Measurements from ENCODE around the gene MRPS7. TPM values are rescaled to one million over a fixed set of nuclear protein-coding genes. Genes with fewer than 3 reads are reported as not detected.

MRPS7 gene
- total and polyA plus RNA-seq, 9 of the 15 experiments (the other 6 are each of a cell fraction or from before 2014, with no cell fraction given), result 107 to 244 (median 132) TPM

- TF ChIP-seq, protein P1, sequence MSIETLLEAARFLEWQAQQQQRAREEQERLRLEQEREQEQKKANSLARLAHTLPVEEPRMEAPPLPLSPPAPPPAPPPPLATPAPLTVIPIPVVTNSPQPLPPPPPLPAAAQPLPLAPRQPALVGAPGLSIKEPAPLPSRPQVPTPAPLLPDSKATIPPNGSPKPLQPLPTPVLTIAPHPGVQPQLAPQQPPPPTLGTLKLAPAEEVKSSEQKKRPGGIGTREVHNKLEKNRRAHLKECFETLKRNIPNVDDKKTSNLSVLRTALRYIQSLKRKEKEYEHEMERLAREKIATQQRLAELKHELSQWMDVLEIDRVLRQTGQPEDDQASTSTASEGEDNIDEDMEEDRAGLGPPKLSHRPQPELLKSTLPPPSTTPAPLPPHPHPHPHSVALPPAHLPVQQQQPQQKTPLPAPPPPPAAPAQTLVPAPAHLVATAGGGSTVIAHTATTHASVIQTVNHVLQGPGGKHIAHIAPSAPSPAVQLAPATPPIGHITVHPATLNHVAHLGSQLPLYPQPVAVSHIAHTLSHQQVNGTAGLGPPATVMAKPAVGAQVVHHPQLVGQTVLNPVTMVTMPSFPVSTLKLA (conservative IDR thresholded peaks at IDR 0.05), result peak in 1 of 2 experiments; percentile 77; a peak in 3 of 4 replicates
- TF ChIP-seq RBM25 (IDR thresholded peaks at IDR 0.05; ENCODE audit: low read depth, low read length, severe bottlenecking), result peak; percentile 50
- no peak for TF ChIP-seq ZNF239 (CRISPR knock-in tag; IDR thresholded peaks at IDR 0.05)
- TF ChIP-seq SMARCA5 (IDR thresholded peaks at IDR 0.05), result no peak
- no peak for TF ChIP-seq JUNB (CRISPR knock-in tag; conservative IDR thresholded peaks at IDR 0.05)
- TF ChIP-seq BDP1 (IDR thresholded peaks at IDR 0.05; ENCODE audit: insufficient read depth, insufficient read length), result no peak
- TF ChIP-seq ZNF717 (CRISPR knock-in tag; IDR thresholded peaks at IDR 0.05), result no peak
- no peak for TF ChIP-seq TEAD2 (tag; IDR thresholded peaks at IDR 0.05)
- TF ChIP-seq USF2 (CRISPR knock-in tag; IDR thresholded peaks at IDR 0.05), result no peak
- TF ChIP-seq TBP (optimal IDR thresholded peaks at IDR 0.05; ENCODE audit: low read depth, low read length), result peak; percentile 39
- TF ChIP-seq KDM4B (IDR thresholded peaks at IDR 0.05; ENCODE audit: borderline replicate concordance in 2 of 2, low read depth in 1 of 2), result no peak
- TF ChIP-seq PTBP1 (IDR thresholded peaks at IDR 0.05; ENCODE audit: low read depth, low read length), result no peak
- TF ChIP-seq TCF3 (CRISPR knock-in tag; IDR thresholded peaks at IDR 0.05), result no peak
- TF ChIP-seq, protein P2, sequence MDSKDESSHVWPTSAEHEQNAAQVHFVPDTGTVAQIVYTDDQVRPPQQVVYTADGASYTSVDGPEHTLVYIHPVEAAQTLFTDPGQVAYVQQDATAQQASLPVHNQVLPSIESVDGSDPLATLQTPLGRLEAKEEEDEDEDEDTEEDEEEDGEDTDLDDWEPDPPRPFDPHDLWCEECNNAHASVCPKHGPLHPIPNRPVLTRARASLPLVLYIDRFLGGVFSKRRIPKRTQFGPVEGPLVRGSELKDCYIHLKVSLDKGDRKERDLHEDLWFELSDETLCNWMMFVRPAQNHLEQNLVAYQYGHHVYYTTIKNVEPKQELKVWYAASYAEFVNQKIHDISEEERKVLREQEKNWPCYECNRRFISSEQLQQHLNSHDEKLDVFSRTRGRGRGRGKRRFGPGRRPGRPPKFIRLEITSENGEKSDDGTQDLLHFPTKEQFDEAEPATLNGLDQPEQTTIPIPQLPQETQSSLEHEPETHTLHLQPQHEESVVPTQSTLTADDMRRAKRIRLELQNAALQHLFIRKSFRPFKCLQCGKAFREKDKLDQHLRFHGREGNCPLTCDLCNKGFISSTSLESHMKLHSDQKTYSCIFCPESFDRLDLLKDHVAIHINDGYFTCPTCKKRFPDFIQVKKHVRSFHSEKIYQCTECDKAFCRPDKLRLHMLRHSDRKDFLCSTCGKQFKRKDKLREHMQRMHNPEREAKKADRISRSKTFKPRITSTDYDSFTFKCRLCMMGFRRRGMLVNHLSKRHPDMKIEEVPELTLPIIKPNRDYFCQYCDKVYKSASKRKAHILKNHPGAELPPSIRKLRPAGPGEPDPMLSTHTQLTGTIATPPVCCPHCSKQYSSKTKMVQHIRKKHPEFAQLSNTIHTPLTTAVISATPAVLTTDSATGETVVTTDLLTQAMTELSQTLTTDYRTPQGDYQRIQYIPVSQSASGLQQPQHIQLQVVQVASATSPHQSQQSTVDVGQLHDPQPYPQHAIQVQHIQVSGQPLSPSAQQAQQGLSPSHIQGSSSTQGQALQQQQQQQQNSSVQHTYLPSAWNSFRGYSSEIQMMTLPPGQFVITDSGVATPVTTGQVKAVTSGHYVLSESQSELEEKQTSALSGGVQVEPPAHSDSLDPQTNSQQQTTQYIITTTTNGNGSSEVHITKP (IDR thresholded peaks at IDR 0.05; ENCODE audit: partially characterized antibody), result no peak
- TF ChIP-seq LCOR (CRISPR knock-in tag; IDR thresholded peaks at IDR 0.05), result 0 out of 2 replicates have a peak, but pooled peaks have one; percentile 44
- TF ChIP-seq SMARCE1 (IDR thresholded peaks at IDR 0.05), result no peak
- TF ChIP-seq MEF2A (IDR thresholded peaks at IDR 0.05; ENCODE audit: control insufficient read depth, low read depth, low read length), result no peak
- no peak for TF ChIP-seq FOXK2 (conservative IDR thresholded peaks at IDR 0.05 in 1 of 2, IDR thresholded peaks at IDR 0.05 in 1 of 2; ENCODE audit: low read depth in 2 of 2)
- TF ChIP-seq BMI1 (IDR thresholded peaks at IDR 0.05; ENCODE audit: low read length), result no peak
- no peak for TF ChIP-seq NCOA6 (IDR thresholded peaks at IDR 0.05)
- TF ChIP-seq BRF1 (IDR thresholded peaks at IDR 0.05; ENCODE audit: borderline replicate concordance, extremely low read depth, insufficient read length), result no peak
- TF ChIP-seq EHMT2 (IDR thresholded peaks at IDR 0.05), result no peak
- no peak for TF ChIP-seq ZNF766 (CRISPR knock-in tag; conservative IDR thresholded peaks at IDR 0.05)
- TF ChIP-seq ARID1B (IDR thresholded peaks at IDR 0.05), result no peak
- no peak; the same call in 1 of the 2 replicates for TF ChIP-seq BHLHE40 (IDR thresholded peaks at IDR 0.05; ENCODE audit: low read length)
- no peak for TF ChIP-seq PTRF (tag; IDR thresholded peaks at IDR 0.05)
Measured at GRCh38 chr17:75271233-75271954, 9.7 kb downstream of the MRPS7 start (continued).

All from K562 (cell line).